ENCODE data around the gene POLR3B. TPM values are rescaled to one million over a fixed set of nuclear protein-coding genes. Genes with fewer than 3 reads are reported as not detected.
"Not testable (repeated sequence)": the region's sequence is repeated elsewhere in the genome, so short reads cannot be mapped to it uniquely, and the experiment has no call there.

POLR3B gene
- total RNA-seq, 1 donor from 2014 or later = 13.1 TPM

DNA sequence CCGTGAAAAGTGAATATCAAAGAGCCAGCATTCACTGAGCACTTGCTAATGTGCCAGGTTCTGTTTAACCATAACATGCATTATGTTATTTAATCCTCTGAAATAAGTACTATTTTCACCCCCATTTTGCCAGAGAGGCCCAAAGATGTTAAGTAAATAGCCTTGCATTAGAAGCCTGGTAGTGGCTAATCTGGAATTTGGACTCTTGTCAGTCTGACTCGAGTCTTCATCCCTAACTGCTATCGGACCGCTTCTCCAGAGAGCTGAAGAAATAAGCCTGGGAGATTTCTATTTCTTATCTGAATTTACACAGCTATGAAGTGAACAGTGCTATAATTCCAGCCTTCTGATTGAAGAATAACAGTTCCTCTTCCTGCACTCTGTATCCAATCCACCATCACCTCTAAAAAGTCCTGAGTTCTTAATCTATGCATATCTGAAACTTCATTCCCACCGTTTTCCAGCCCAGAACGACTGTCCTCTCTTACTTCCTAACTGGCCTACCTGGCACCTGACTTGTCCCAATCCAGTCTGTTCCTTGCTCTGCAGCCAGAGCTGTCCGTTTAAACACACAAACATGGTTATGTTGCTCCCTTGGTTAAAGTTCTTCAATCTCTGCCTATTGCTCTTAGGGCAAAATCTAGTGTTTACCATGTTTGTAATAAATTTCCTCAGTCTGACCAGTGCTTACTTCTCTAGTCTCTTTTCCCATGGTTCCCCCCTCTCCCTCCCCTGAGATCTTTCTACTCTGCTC, 2.3 kb downstream of the POLR3B start:
- intact Hi-C loops (cut with micrococcal nuclease) = loop anchor here (2.0 to 5.0 kb wide), 4 partner anchors 113 to 732 kb away; partner anchors contain the start of genes CKAP4, CRY1 and RIC8B
- no peaks in the 10 kb centered on the region for H3K27me3 Mint-ChIP-seq
- H3K4me1 Mint-ChIP-seq = peaks cover 17% of the 10 kb centered on the region
- H3K27ac Mint-ChIP-seq = no peak overlapping the region
- H3K4me3 Mint-ChIP-seq = no peak overlapping the region
- DNase-seq = no peak
- H3K36me3 Mint-ChIP-seq (ENCODE audit: low read depth) = peaks cover 4% of the 10 kb centered on the region
- no peaks in the 10 kb centered on the region for H3K9me3 Mint-ChIP-seq

DNA sequence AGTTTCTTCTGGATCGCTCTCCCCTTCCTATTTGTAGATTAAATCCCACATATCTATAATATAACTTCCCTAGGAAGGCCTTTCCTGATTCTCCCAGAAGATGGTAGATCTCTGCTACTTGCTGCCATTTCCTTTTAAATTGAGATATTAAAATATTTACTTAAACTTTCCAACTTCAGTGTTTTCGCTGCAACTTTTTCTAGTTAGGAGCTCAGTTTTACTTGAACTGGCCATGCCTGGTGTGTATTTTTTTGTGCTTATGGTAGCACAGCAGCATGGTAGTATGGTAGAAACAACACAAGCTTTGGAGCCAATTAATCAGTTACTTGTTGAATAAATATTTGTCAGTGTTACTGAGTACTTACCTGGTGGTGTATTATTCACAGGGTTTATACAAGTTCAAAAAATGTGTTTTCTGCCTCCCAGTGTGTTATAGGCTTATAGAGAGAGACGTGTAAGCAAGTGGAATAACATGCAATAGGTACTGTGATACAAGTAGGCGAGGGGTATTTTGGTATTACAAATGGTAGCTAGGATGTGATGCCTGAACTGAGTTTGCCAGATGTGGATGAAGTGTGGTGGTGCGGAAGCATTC, 2.9 kb downstream of the POLR3B start:
- intact Hi-C loops (cut with micrococcal nuclease) = no loop called here
- Mint-ChIP-seq H3K27me3 (no peaks in the 10 kb centered on the region), H3K36me3 (ENCODE audit: low read depth) (peaks cover 4% of the 10 kb centered on the region), H3K4me1 (peaks cover 17% of the 10 kb centered on the region), H3K4me3 (no peak overlapping the region), H3K9me3 (no peaks in the 10 kb centered on the region), H3K27ac (no peak overlapping the region)
- DNase-seq = no peak

GRCh38 chr12:106362971-106363370, 5.4 kb downstream of the POLR3B start:
- no peak for DNase-seq
- Mint-ChIP-seq H3K9me3 (no peaks in the 10 kb centered on the region), H3K27ac (no peak overlapping the region), H3K27me3 (no peaks in the 10 kb centered on the region), H3K4me3 (no peak overlapping the region), H3K4me1 (peaks cover 9% of the 10 kb centered on the region), H3K36me3 (ENCODE audit: low read depth) (peaks cover 9% of the 10 kb centered on the region)
- intact Hi-C loops (cut with micrococcal nuclease) = no loop called here

DNA sequence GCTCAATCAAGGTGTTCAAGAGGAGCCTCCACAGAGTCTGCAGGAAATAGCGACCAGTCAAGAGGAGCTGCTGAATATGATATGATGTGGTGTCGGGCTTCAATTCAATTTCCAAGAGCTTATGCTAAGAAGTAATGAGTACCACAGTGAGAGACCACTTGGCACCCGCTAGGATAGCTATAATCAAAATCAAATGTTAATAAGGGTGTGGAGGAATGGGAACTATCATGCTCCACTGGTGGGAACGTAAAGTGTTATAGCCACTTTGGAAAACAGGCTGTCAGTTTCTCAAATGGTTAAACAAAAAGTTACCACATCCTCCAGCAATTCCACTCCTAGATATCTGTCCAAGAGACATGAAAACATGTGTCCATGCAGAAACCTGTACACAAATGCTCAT, 6.7 kb downstream of the POLR3B start:
- Mint-ChIP-seq H3K4me3 (no peak overlapping the region), H3K36me3 (ENCODE audit: low read depth) (peaks cover 6% of the 10 kb centered on the region)

GRCh38 chr12:106369624-106370346, 12.2 kb downstream of the POLR3B start:
- Mint-ChIP-seq H3K27me3 (no peaks in the 10 kb centered on the region), H3K4me1 (no peaks in the 10 kb centered on the region), H3K36me3 (ENCODE audit: low read depth) (peaks cover 37% of the 10 kb centered on the region), H3K4me3 (no peak overlapping the region), H3K27ac (no peak overlapping the region), H3K9me3 (peaks cover 9% of the 10 kb centered on the region)
- intact Hi-C loops (cut with micrococcal nuclease) = no loop called here
- DNase-seq = no peak

More for the DNA sequence above, 6.7 kb downstream of the POLR3B start:
- no peak overlapping the region for H3K27ac Mint-ChIP-seq
- intact Hi-C loops (cut with micrococcal nuclease) = no loop called here
- H3K27me3 Mint-ChIP-seq = no peaks in the 10 kb centered on the region
- DNase-seq = no peak
- no peaks in the 10 kb centered on the region for H3K9me3 Mint-ChIP-seq
- H3K4me1 Mint-ChIP-seq = no peaks in the 10 kb centered on the region

DNA sequence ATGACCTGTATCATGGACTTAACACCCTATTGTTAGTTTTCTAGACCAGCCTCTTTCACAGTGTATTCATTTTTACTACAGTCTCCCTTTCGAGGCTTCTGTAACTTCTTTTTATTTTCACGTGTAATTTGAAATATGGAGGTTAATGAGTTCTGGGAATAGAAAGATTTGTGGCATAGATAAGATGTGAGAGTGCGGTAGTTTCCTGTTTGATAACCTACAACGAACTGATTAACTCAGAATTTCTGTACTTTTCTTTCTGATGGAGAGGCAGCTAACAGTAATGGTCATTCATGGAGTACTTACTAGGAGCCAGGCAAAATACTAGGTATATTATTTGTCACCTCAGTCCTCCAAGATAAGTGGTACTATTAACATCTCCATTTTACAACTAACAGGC, 21.2 kb downstream of the POLR3B start:
- DNase-seq = no peak
- intact Hi-C loops (cut with micrococcal nuclease) = no loop called here
- no peak overlapping the region for H3K27ac Mint-ChIP-seq

GRCh38 chr12:106380954-106381353, 23.4 kb downstream of the POLR3B start:
- Mint-ChIP-seq H3K27me3 (no peaks in the 10 kb centered on the region), H3K9me3 (no peaks in the 10 kb centered on the region), H3K36me3 (ENCODE audit: low read depth) (peaks cover 56% of the 10 kb centered on the region), H3K4me1 (peaks cover 16% of the 10 kb centered on the region), H3K27ac (no peak overlapping the region), H3K4me3 (no peak overlapping the region)
- no peak for DNase-seq
- intact Hi-C loops (cut with micrococcal nuclease) = loop anchor here (10.0 kb wide), 1 partner anchor 724 kb away; no protein-coding TSS in a partner anchor

More for the DNA sequence above, 21.2 kb downstream of the POLR3B start:
- Mint-ChIP-seq H3K9me3 (no peaks in the 10 kb centered on the region), H3K27me3 (no peaks in the 10 kb centered on the region), H3K4me1 (peaks cover 16% of the 10 kb centered on the region), H3K4me3 (peak overlapping the region; percentile 21), H3K36me3 (ENCODE audit: low read depth) (peaks cover 65% of the 10 kb centered on the region)

DNA sequence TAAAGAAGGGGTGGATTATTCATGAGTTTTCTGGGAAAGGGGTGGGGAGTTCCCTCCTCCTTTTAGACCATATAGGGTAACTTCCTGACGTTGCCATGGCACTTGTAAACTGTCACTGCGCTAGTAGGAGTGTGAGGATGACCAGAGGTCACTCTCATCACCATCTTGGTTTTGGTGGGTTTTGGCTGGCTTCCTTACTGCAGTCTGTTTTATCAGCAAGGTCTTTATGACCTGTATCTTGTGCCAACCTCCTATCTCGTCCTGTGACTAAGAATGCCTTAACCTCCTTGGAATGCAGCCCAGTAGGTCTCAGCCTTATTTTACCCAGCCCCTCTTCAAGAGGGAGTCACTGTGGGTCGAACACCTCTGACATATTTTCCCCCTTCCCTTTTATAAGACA, 24.3 kb downstream of the POLR3B start:
- DNase-seq, H3K4me3 Mint-ChIP-seq, H3K9me3 Mint-ChIP-seq, H3K27me3 Mint-ChIP-seq, H3K27ac Mint-ChIP-seq: not testable (repeated sequence)
- Mint-ChIP-seq H3K4me1 (peaks cover 16% of the 10 kb centered on the region), H3K36me3 (ENCODE audit: low read depth) (peaks cover 46% of the 10 kb centered on the region)
- intact Hi-C loops (cut with micrococcal nuclease) = loop anchor here (10.0 kb wide), 1 partner anchor 723 kb away; no protein-coding TSS in a partner anchor

DNA sequence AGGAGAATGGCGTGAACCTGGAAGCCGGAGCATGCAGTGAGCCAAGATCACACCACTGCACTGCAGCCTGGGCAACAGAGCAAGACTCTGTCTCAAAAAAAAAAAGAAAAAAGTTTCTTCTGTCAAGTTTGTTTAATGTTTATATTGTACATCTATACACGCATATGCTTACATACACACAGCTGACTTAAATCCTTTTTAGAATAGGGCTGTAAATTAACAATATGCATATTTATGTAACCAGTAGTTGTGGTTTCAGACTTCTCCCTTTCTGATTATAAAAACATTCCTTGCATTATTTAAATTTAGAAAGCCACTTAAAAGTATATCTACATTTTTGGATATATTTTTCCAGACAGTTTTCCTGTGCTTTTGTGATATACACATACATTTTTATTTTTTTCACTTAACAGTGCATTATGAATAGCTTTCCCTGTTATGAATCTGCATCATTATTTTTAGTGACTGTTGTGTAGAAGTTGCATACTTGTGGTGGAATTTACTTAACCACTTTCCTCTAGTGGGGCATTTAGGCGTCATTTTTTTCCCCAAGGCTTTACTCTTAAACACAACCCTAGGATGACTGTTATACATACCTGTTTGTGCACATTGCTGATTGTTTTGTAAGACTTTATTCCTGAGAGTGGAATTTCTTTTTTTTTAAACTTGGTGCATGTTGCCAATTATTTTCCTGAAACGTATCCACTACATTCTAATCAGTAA, 29.4 kb downstream of the POLR3B start:
- intact Hi-C loops (cut with micrococcal nuclease) = loop anchor here (1.0 to 10.0 kb wide), 3 partner anchors 454 to 718 kb away; no protein-coding TSS in a partner anchor

GRCh38 chr12:106387848-106388377, 30.4 kb downstream of the POLR3B start:
- Mint-ChIP-seq H3K4me3 (no peak overlapping the region), H3K36me3 (ENCODE audit: low read depth) (peaks cover 10% of the 10 kb centered on the region), H3K4me1 (peaks cover 6% of the 10 kb centered on the region), H3K9me3 (no peaks in the 10 kb centered on the region), H3K27me3 (no peaks in the 10 kb centered on the region), H3K27ac (no peak overlapping the region)
- intact Hi-C loops (cut with micrococcal nuclease) = loop anchor here (10.0 kb wide), 1 partner anchor 717 kb away; no protein-coding TSS in a partner anchor
- DNase-seq = no peak

More for the DNA sequence above, 29.4 kb downstream of the POLR3B start:
- H3K4me1 Mint-ChIP-seq = peaks cover 7% of the 10 kb centered on the region
- no peak overlapping the region for H3K4me3 Mint-ChIP-seq
- no peaks in the 10 kb centered on the region for H3K27me3 Mint-ChIP-seq
- DNase-seq = no peak
- peaks cover 16% of the 10 kb centered on the region for H3K36me3 Mint-ChIP-seq (ENCODE audit: low read depth)
- no peak overlapping the region for H3K27ac Mint-ChIP-seq
- no peaks in the 10 kb centered on the region for H3K9me3 Mint-ChIP-seq

- H3K4me1 Mint-ChIP-seq = peaks cover 2% of the 10 kb centered on the region
- H3K9me3 Mint-ChIP-seq = no peaks in the 10 kb centered on the region
- intact Hi-C loops (cut with micrococcal nuclease) = loop anchor here (10.0 kb wide), 1 partner anchor 716 kb away; no protein-coding TSS in a partner anchor
- peaks cover 11% of the 10 kb centered on the region for H3K36me3 Mint-ChIP-seq (ENCODE audit: low read depth)
- no peak overlapping the region for H3K27ac Mint-ChIP-seq
- no peaks in the 10 kb centered on the region for H3K27me3 Mint-ChIP-seq
- no peak for DNase-seq
- no peak overlapping the region for H3K4me3 Mint-ChIP-seq
These were observed 31.6 kb downstream of the POLR3B start for GRCh38 chr12:106389151-106389550.

DNA sequence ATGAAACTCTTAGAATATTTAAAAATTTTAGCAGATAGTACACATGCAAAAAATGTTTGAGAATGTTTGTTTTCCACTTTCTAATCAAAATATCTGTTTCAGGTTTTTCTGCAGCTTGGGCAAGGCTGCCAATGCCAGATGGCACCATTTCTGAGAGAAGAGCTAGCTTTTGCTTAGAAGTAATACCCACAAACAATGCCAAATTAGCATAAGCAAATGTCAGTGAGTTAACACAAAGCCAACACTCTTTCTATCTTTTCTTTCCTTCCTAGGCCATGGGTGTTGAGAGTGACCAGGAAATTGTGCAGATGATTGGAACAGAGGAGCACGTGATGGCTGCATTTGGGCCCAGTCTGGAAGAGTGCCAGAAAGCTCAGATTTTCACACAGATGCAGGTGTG, 35.2 kb downstream of the POLR3B start:
- H3K27ac Mint-ChIP-seq = no peak overlapping the region
- intact Hi-C loops (cut with micrococcal nuclease) = no loop called here
- H3K9me3 Mint-ChIP-seq = no peaks in the 10 kb centered on the region
- H3K4me3 Mint-ChIP-seq = no peak overlapping the region
- DNase-seq = no peak
- no peaks in the 10 kb centered on the region for H3K27me3 Mint-ChIP-seq
- H3K36me3 Mint-ChIP-seq (ENCODE audit: low read depth) = peaks cover 30% of the 10 kb centered on the region
- H3K4me1 Mint-ChIP-seq = peaks cover 2% of the 10 kb centered on the region

DNA sequence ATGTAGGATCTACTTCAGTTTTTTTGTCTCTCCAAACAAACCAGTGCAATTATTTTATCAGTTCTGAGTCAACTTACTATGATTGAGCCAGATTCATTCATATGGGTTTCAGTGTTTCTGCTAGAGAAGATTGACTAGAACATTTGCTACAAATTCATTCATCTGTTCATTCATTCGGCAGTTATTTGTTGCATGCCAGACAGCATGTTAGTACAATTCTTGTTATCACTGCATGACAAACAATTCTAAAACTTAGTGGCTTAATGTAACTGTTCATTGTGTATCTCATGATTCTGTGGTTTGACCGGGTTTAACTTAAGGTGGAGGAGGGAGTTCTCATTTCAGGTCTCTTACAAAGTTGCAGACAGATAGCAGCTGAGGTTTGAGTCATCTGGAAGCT, 52.3 kb downstream of the POLR3B start:
- intact Hi-C loops (cut with micrococcal nuclease) = no loop called here
- Mint-ChIP-seq H3K36me3 (ENCODE audit: low read depth) (peaks cover 14% of the 10 kb centered on the region), H3K27ac (no peak overlapping the region), H3K4me3 (no peak overlapping the region), H3K9me3 (no peaks in the 10 kb centered on the region), H3K27me3 (no peaks in the 10 kb centered on the region), H3K4me1 (no peaks in the 10 kb centered on the region)
- DNase-seq = no peak
